HepG2 (cell line): ENCODE results near the gene PRKG1. TPM values are rescaled to one million over a fixed set of nuclear protein-coding genes. Genes with fewer than 3 reads are reported as not detected.

Experiments
- ATAC-seq: fragments of 200-7000 bp; cut with Tn5 transposase; 3 replicates; pipeline ENCODE4 v1.9.1; 2020; ENCODE audit warnings: mild to moderate bottlenecking, moderate library complexity
- BruUV-seq: library from RNA; stranded (reverse); fragments of 400-500 nt; replicated peaks from 2 replicates; lab custom pipeline; 2021; lab: Mats Ljungman, UMichigan
- CTCF ChIA-PET: fragments of 300-600 bp; formaldehyde crosslinking; extraction: SDS; loops from one replicate; lab custom pipeline; 2021; ENCODE audit warnings: low total read pairs, inconsistent platforms, low intra/inter-chr PET ratio; lab: Yijun Ruan, JAX
- POLR2A ChIA-PET: fragments of 350-600 bp; sonication (Branson Sonifier 250); formaldehyde crosslinking; loops from one replicate; lab custom pipeline; 2020; ENCODE audit warnings: antibody characterized with exemption, inconsistent platforms; lab: Yijun Ruan, JAX
- DNase-seq: peaks from one replicate; pipeline ENCODE4 v3.0.0-alpha.2; 2015; ENCODE audit warnings: low spot score
- FAIRE-seq: peaks from 3 replicates; lab custom pipeline; 2011; peaks lifted over from hg19 to GRCh38; lab: Jason Lieb, UNC
- H2AFZ ChIP-seq: one replicate; pipeline ENCODE4 v1.6.1; 2011; ENCODE audit warnings: low read length, inconsistent platforms
- H3K27ac ChIP-seq: fragments of 300-600 bp; 3 replicates; pipeline ENCODE4 v1.8.0; 2011; ENCODE audit warnings: mixed run types, mild to moderate bottlenecking, mixed read lengths, low read length, inconsistent platforms; ENCODE audit not compliant: insufficient read depth; ENCODE audit errors: extremely low read length
- H3K27me3 ChIP-seq, 2 experiments: fragments of 200-600 bp in 1 of 2; 2 replicates in 1 of 2; 3 replicates in 1 of 2; pipeline versions ENCODE4 v1.6.0 to v1.8.0; 2011; ENCODE audit warnings: low read length in 2 of 2, mild to moderate bottlenecking in 2 of 2, moderate library complexity in 2 of 2, inconsistent platforms in 1 of 2; ENCODE audit not compliant: insufficient read depth in 2 of 2, control insufficient read depth in 1 of 2
- H3K36me3 ChIP-seq, 2 experiments: fragments of 200-600 bp in 1 of 2; replicated peaks in 1 of 2; 2 replicates in 1 of 2; 3 replicates in 1 of 2; pipeline versions ENCODE4 v1.5.1 to v1.8.0; 2011; ENCODE audit warnings: low read length in 2 of 2, inconsistent platforms in 1 of 2; ENCODE audit not compliant: insufficient read depth in 2 of 2, control insufficient read depth in 1 of 2
- H3K4me1 ChIP-seq: 2 replicates; pipeline ENCODE4 v1.5.1; 2012; ENCODE audit warnings: low read length, inconsistent platforms; ENCODE audit not compliant: insufficient read depth
- H3K4me2 ChIP-seq: 2 replicates; pipeline ENCODE4 v1.6.0; 2011; ENCODE audit warnings: low read depth, low read length, inconsistent platforms
- H3K4me3 ChIP-seq, 3 experiments: fragments of 200-600 bp in 1 of 3; sonication (generic), shearing (Covaris generic) in 1 of 3; replicated peaks in 1 of 3; 2 replicates each; pipeline ENCODE4 v1.5.1; 2011 to 2016; ENCODE audit warnings: low read length in 3 of 3, inconsistent platforms in 2 of 3, low read depth in 2 of 3, mild to moderate bottlenecking in 2 of 3, control low read depth in 1 of 3, mixed read lengths in 1 of 3; ENCODE audit not compliant: insufficient read depth in 1 of 3
- H3K79me2 ChIP-seq: one replicate; pipeline ENCODE4 v1.6.1; 2011; ENCODE audit warnings: low read length, inconsistent platforms; ENCODE audit not compliant: insufficient read depth
- H3K9ac ChIP-seq: 2 replicates; pipeline ENCODE4 v1.6.0; 2011; ENCODE audit warnings: mild to moderate bottlenecking, low read depth, low read length, inconsistent platforms; ENCODE audit not compliant: insufficient read depth
- H3K9me3 ChIP-seq: 2 replicates; pipeline ENCODE4 v1.5.1; 2012; ENCODE audit warnings: mild to moderate bottlenecking, low read length
- H4K20me1 ChIP-seq: 2 replicates; pipeline ENCODE4 v1.6.0; 2011; ENCODE audit warnings: inconsistent platforms, mild to moderate bottlenecking, low read length, moderate library complexity; ENCODE audit not compliant: insufficient read depth
- BORCS8-MEF2B ChIP-seq: sonication (generic); formaldehyde crosslinking; IDR thresholded peaks from 2 replicates; pipeline ENCODE4 v1.8.0; 2022; ENCODE audit warnings: mild to moderate bottlenecking, missing genetic modification reagents
- CHCHD3 ChIP-seq: sonication (generic); formaldehyde crosslinking; IDR thresholded peaks from 2 replicates; pipeline ENCODE4 v1.8.0; 2022; ENCODE audit warnings: mild to moderate bottlenecking, missing genetic modification reagents, moderate library complexity
- MED8 ChIP-seq: sonication (generic); formaldehyde crosslinking; IDR thresholded peaks from 2 replicates; pipeline ENCODE4 v1.8.1; 2023; ENCODE audit warnings: mild to moderate bottlenecking, missing genetic modification reagents; ENCODE audit not compliant: insufficient replicate concordance
- MTF1 ChIP-seq: sonication (generic); formaldehyde crosslinking; IDR thresholded peaks from 2 replicates; pipeline ENCODE4 v1.5.0; 2020; ENCODE audit warnings: missing genetic modification reagents
- RBM22 ChIP-seq: fragments of 200-400 bp; formaldehyde crosslinking; optimal IDR thresholded peaks from 2 replicates; pipeline ENCODE3; 2017; ENCODE audit warnings: mild to moderate bottlenecking, low read length, moderate library complexity
- TSC22D2 ChIP-seq: sonication (generic); formaldehyde crosslinking; IDR thresholded peaks from 2 replicates; pipeline ENCODE4 v1.5.1; 2020; ENCODE audit warnings: missing genetic modification reagents, mild to moderate bottlenecking, borderline replicate concordance
- ZNF468 ChIP-seq: sonication (generic); formaldehyde crosslinking; IDR thresholded peaks from 2 replicates; pipeline ENCODE4 v1.8.0; 2022; ENCODE audit warnings: mild to moderate bottlenecking, moderate library complexity, missing genetic modification reagents
- ZNF564 ChIP-seq: sonication (generic); formaldehyde crosslinking; IDR thresholded peaks from 2 replicates; pipeline ENCODE4 v1.8.1; 2023; ENCODE audit warnings: mild to moderate bottlenecking, missing genetic modification reagents
- ZNF605 ChIP-seq: sonication (generic); formaldehyde crosslinking; IDR thresholded peaks from 2 replicates; pipeline ENCODE4 v1.8.0; 2022; ENCODE audit warnings: mild to moderate bottlenecking, missing genetic modification reagents
- WGBS: methylation state at CpG from one replicate; pipeline ENCODE4 v1.1.6; 2017; ENCODE audit warnings: low lambda C conversion rate; 5-methylcytosine and 5-hydroxymethylcytosine counted together
- in situ Hi-C: cut with HindIII; loops from 2 replicates; pipeline ENCODE4 v1.10.0; 2017; ENCODE audit warnings: low pct_unique_long_range_greater_than_20kb; ENCODE audit not compliant: extremely low pct_ligation_motif_present
- intact Hi-C: fragments of 100-400 bp; cut with micrococcal nuclease; formaldehyde crosslinking; loops from one replicate; pipeline ENCODE4 v1.10.0; 2022; ENCODE audit not compliant: unreplicated experiment
- polyA plus RNA-seq, 8 experiments: library from polyadenylated mRNA; depleted of rRNA in 3 of 8; stranded (reverse) in 7 of 8; unstranded in 1 of 8; fragments of >200 nt; fragmentation: Illumina TruSeq in 4 of 8; extraction: Trizol in 4 of 8; gene quantifications; 2 replicates each; pipeline versions ENCODE4 v1.2.1 to v1.2.3, GENCODE V29; 2011 to 2016; ENCODE audit warnings: low read depth in 4 of 8, missing spikeins in 1 of 8, mixed read lengths in 1 of 8; ENCODE audit not compliant: insufficient read depth in 1 of 8
- total RNA-seq, 5 experiments: library from RNA; depleted of rRNA; stranded (reverse); fragments of >200 nt; fragmentation: Illumina TruSeq; extraction: Trizol; gene quantifications; 2 replicates each; pipeline ENCODE4 v1.2.3, GENCODE V29; 2016; ENCODE audit warnings: low read depth in 1 of 5
- TF ChIP-seq, protein P1 (sequence below): sonication (generic); formaldehyde crosslinking; IDR thresholded peaks from 2 replicates; pipeline ENCODE4 v1.5.0; 2020; ENCODE audit warnings: missing genetic modification reagents, mild to moderate bottlenecking, borderline replicate concordance
- TF ChIP-seq, protein P2 (sequence below): IDR thresholded peaks from 2 replicates; pipeline ENCODE4 v1.6.1; 2016; ENCODE audit warnings: mild to moderate bottlenecking, missing biosample characterization, missing genetic modification reagents
- TF ChIP-seq, protein P3 (sequence below): sonication (generic); formaldehyde crosslinking; IDR thresholded peaks from 2 replicates; pipeline ENCODE4 v1.8.0; 2022; ENCODE audit warnings: mild to moderate bottlenecking, missing genetic modification reagents, moderate library complexity
- TF ChIP-seq, protein P4 (sequence below): sonication (generic); formaldehyde crosslinking; IDR thresholded peaks from 2 replicates; pipeline ENCODE4 v1.4.0; 2020; ENCODE audit warnings: low read depth, mild to moderate bottlenecking, missing genetic modification reagents
- TF ChIP-seq, protein P5 (sequence below): IDR thresholded peaks from 2 replicates; pipeline ENCODE4 v1.6.1; 2018; ENCODE audit warnings: missing genetic modification reagents, mild to moderate bottlenecking, missing compliant biosample characterization
- TF ChIP-seq, protein P6 (sequence below): sonication (generic); formaldehyde crosslinking; IDR thresholded peaks from 2 replicates; pipeline ENCODE4 v1.4.0; 2020; ENCODE audit warnings: mild to moderate bottlenecking, missing genetic modification reagents, borderline replicate concordance

Gene PRKG1
- total and polyA plus RNA-seq, 2 of the 13 experiments (the other 11 are each of a cell fraction or from before 2014, with no cell fraction given) = 0.01 TPM; not detected in 1

DNA sequence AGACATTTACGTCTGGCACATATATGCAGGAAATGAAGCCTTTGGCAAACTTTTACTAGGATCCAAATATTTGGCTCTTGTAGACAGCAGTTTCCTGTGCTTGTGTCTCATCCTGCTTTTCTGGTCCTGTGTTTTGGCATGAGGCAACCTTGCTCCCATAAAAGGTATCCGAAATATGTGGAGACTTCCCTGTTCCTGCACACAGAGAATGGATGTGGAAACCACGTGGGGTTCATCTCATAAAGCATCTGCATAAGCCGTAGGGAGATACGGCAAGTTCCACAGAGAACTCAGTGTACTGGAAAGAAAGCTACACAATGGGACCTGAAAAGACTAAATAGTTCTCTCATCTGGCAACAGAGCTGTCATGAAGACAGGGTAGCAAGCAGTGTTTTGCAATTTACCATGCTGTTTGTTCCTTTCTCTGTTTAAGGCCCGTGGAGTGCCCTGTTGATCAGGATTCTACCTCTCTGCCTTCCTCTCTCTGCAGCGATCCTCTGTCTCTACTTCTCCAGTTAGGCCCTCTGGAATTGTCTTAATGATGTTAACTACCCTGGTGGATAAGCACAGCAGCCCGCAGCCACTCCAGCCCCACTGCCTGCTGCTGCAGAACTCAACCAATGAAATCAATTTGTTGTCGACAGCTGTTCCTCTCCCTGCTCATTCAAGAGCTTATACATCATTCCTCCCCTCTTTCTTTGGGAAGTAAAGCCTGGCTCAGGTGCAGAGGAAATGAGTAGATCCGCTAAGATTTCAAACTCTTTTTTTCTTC is 331.5 kb downstream of the PRKG1 start:
- no peak for TF ChIP-seq MTF1 (CRISPR knock-in tag)
- TF ChIP-seq ZNF605 (CRISPR knock-in tag) = no peak
- TF ChIP-seq RBM22 = no peak
- TF ChIP-seq, protein P1, sequence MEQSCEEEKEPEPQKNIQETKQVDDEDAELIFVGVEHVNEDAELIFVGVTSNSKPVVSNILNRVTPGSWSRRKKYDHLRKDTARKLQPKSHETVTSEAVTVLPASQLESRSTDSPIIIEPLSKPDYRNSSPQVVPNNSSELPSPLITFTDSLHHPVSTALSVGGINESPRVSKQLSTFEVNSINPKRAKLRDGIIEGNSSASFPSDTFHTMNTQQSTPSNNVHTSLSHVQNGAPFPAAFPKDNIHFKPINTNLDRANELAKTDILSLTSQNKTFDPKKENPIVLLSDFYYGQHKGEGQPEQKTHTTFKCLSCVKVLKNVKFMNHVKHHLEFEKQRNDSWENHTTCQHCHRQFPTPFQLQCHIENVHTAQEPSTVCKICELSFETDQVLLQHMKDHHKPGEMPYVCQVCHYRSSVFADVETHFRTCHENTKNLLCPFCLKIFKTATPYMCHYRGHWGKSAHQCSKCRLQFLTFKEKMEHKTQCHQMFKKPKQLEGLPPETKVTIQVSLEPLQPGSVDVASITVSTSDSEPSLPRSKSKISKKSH = no peak
- TF ChIP-seq, protein P2, sequence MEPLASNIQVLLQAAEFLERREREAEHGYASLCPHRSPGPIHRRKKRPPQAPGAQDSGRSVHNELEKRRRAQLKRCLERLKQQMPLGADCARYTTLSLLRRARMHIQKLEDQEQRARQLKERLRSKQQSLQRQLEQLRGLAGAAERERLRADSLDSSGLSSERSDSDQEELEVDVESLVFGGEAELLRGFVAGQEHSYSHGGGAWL (CRISPR knock-in tag) = no peak
- TF ChIP-seq, protein P3, sequence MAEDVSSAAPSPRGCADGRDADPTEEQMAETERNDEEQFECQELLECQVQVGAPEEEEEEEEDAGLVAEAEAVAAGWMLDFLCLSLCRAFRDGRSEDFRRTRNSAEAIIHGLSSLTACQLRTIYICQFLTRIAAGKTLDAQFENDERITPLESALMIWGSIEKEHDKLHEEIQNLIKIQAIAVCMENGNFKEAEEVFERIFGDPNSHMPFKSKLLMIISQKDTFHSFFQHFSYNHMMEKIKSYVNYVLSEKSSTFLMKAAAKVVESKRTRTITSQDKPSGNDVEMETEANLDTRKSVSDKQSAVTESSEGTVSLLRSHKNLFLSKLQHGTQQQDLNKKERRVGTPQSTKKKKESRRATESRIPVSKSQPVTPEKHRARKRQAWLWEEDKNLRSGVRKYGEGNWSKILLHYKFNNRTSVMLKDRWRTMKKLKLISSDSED = no peak
- TF ChIP-seq ZNF468 (CRISPR knock-in tag) = no peak
- no peak for TF ChIP-seq TSC22D2
- TF ChIP-seq MED8 (CRISPR knock-in tag) = no peak
- no peak for TF ChIP-seq CHCHD3 (CRISPR knock-in tag)
- TF ChIP-seq ZNF564 (CRISPR knock-in tag) = no peak
- TF ChIP-seq BORCS8-MEF2B (CRISPR knock-in tag) = no peak
- TF ChIP-seq, protein P4, sequence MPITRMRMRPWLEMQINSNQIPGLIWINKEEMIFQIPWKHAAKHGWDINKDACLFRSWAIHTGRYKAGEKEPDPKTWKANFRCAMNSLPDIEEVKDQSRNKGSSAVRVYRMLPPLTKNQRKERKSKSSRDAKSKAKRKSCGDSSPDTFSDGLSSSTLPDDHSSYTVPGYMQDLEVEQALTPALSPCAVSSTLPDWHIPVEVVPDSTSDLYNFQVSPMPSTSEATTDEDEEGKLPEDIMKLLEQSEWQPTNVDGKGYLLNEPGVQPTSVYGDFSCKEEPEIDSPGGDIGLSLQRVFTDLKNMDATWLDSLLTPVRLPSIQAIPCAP (CRISPR knock-in tag) = no peak
- TF ChIP-seq, protein P5, sequence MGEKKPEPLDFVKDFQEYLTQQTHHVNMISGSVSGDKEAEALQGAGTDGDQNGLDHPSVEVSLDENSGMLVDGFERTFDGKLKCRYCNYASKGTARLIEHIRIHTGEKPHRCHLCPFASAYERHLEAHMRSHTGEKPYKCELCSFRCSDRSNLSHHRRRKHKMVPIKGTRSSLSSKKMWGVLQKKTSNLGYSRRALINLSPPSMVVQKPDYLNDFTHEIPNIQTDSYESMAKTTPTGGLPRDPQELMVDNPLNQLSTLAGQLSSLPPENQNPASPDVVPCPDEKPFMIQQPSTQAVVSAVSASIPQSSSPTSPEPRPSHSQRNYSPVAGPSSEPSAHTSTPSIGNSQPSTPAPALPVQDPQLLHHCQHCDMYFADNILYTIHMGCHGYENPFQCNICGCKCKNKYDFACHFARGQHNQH (CRISPR knock-in tag) = no peak
- TF ChIP-seq, protein P6, sequence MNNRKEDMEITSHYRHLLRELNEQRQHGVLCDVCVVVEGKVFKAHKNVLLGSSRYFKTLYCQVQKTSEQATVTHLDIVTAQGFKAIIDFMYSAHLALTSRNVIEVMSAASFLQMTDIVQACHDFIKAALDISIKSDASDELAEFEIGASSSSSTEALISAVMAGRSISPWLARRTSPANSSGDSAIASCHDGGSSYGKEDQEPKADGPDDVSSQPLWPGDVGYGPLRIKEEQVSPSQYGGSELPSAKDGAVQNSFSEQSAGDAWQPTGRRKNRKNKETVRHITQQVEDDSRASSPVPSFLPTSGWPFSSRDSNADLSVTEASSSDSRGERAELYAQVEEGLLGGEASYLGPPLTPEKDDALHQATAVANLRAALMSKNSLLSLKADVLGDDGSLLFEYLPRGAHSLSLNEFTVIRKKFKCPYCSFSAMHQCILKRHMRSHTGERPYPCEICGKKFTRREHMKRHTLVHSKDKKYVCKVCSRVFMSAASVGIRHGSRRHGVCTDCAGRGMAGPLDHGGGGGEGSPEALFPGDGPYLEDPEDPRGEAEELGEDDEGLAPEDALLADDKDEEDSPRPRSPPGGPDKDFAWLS (CRISPR knock-in tag) = no peak
- Histone ChIP-seq H3K4me3 (no peak overlapping the region), H3K4me1 (no peaks in the 10 kb centered on the region), H3K36me3 (no peaks in the 10 kb centered on the region), H3K27ac (no peak overlapping the region), H3K27me3 (no peaks in the 10 kb centered on the region), H3K79me2 (no peaks in the 10 kb centered on the region), H3K9ac (no peak overlapping the region), H3K9me3 (no peaks in the 10 kb centered on the region), H2AFZ (no peak overlapping the region), H4K20me1 (no peaks in the 10 kb centered on the region), H3K4me2 (no peak overlapping the region)
- BruUV-seq = no TSS peak
- in situ Hi-C loops = no loop called here
- DNase-seq (no peak), FAIRE-seq (no peak), ATAC-seq (no peak)
- 11% methylated on average over 10 of the region's 10 CpGs for WGBS
- intact Hi-C loops = no loop called here
- ChIA-PET CTCF (no interaction called here), POLR2A (no interaction called here)
